ENCODE results near the gene MEIS2.

The MEIS2 gene

GRCh38 chr15:37057256-37057655 is 43.1 kb downstream of the MEIS2 start:
- TF ChIP-seq POLR2A (IDR thresholded peaks at IDR 0.05; ENCODE audit: extremely low read depth, insufficient read length) (no peak), MYC (IDR thresholded peaks at IDR 0.05; ENCODE audit: low read depth, low read length) (no peak), CTCF (IDR thresholded peaks at IDR 0.05; ENCODE audit: low read depth, low read length) (no peak), MAX (IDR thresholded peaks at IDR 0.05; ENCODE audit: low read depth, low read length) (no peak)
- DNase-seq (ENCODE audit: low read depth): no peak
- H3K4me3 ChIP-seq (ENCODE audit: low read depth, low read length): no peak overlapping the region

GRCh38 chr15:37056177-37057121 is 43.9 kb downstream of the MEIS2 start:
- no peak for TF ChIP-seq MAX (IDR thresholded peaks at IDR 0.05; ENCODE audit: low read depth, low read length)
- no peak for TF ChIP-seq MYC (IDR thresholded peaks at IDR 0.05; ENCODE audit: low read depth, low read length)
- TF ChIP-seq POLR2A (IDR thresholded peaks at IDR 0.05; ENCODE audit: extremely low read depth, insufficient read length): no peak
- no peak for TF ChIP-seq CTCF (IDR thresholded peaks at IDR 0.05; ENCODE audit: low read depth, low read length)
- no peak for DNase-seq (ENCODE audit: low read depth)
- no peak overlapping the region for H3K4me3 ChIP-seq (ENCODE audit: low read depth, low read length)

GRCh38 chr15:37055481-37055880 is 44.9 kb downstream of the MEIS2 start:
- no peak overlapping the region for H3K4me3 ChIP-seq (ENCODE audit: low read depth, low read length)
- no peak for DNase-seq (ENCODE audit: low read depth)
- TF ChIP-seq MAX (IDR thresholded peaks at IDR 0.05; ENCODE audit: low read depth, low read length) (no peak), CTCF (IDR thresholded peaks at IDR 0.05; ENCODE audit: low read depth, low read length) (no peak), MYC (IDR thresholded peaks at IDR 0.05; ENCODE audit: low read depth, low read length) (no peak), POLR2A (IDR thresholded peaks at IDR 0.05; ENCODE audit: extremely low read depth, insufficient read length) (no peak)

- TF ChIP-seq MAX (IDR thresholded peaks at IDR 0.05; ENCODE audit: low read depth, low read length): no peak
- TF ChIP-seq MYC (IDR thresholded peaks at IDR 0.05; ENCODE audit: low read depth, low read length): no peak
- TF ChIP-seq POLR2A (IDR thresholded peaks at IDR 0.05; ENCODE audit: extremely low read depth, insufficient read length): no peak
- TF ChIP-seq CTCF (IDR thresholded peaks at IDR 0.05; ENCODE audit: low read depth, low read length): no peak
- H3K4me3 ChIP-seq (ENCODE audit: low read depth, low read length): no peak overlapping the region
- no peak for DNase-seq (ENCODE audit: low read depth)
Observed at GRCh38 chr15:37054336-37054735, 46.0 kb downstream of the MEIS2 start.

DNA sequence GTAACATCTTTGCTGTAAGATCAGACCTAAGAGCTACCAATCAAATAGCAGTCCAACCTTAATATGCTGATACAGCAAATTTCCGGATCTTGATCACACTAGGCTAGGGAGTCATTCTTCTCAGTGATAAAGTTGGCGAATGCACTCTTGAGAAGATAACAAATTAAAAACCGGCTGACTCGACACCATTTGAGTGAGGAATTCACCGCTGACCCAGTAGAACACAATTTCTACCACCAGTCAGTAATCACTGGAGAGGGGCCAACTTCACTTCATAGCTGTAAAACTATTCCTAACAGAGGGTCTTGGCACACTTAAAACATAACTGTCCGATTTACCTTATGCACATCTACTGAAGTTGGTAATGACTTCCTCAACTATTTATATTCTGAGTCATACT is 47.2 kb downstream of the MEIS2 start:
- TF ChIP-seq MYC (IDR thresholded peaks at IDR 0.05; ENCODE audit: low read depth, low read length) (no peak), MAX (IDR thresholded peaks at IDR 0.05; ENCODE audit: low read depth, low read length) (no peak), CTCF (IDR thresholded peaks at IDR 0.05; ENCODE audit: low read depth, low read length) (no peak), POLR2A (IDR thresholded peaks at IDR 0.05; ENCODE audit: extremely low read depth, insufficient read length) (no peak)
- DNase-seq (ENCODE audit: low read depth): no peak
- H3K4me3 ChIP-seq (ENCODE audit: low read depth, low read length): no peak overlapping the region

Measured in NB4 (cell line).